Stomach (tissue), 4 donors: Measurements from ENCODE around the gene BRD7.

Source experiments
- CTCF ChIP-seq, 7 experiments: fragments of 450-650 bp in 4 of 7; fragments of 200-600 bp in 3 of 7; sonication (generic) in 3 of 7; IDR thresholded peaks; one replicate each; pipeline ENCODE4 v1.5.1; 2016 to 2019; ENCODE audit warnings: antibody characterized with exemption in 7 of 7, control low read depth in 2 of 7, mild to moderate bottlenecking in 1 of 7
- POLR2A ChIP-seq, 4 donors: fragments of 450-650 bp; IDR thresholded peaks; one replicate each; pipeline ENCODE4 v1.6.1; 2016; ENCODE audit warnings: antibody characterized with exemption in 4 of 4, control low read depth in 2 of 4, mild to moderate bottlenecking in 1 of 4, moderate library complexity in 1 of 4
- POLR2AphosphoS5 ChIP-seq, 3 donors: sonication (generic); formaldehyde crosslinking; IDR thresholded peaks; one replicate each; pipeline ENCODE4 v1.6.1; 2016; ENCODE audit warnings: antibody characterized with exemption in 3 of 3

- TF ChIP-seq POLR2AphosphoS5 (IDR thresholded peaks at IDR 0.05): no peak
- no peak for TF ChIP-seq POLR2A (IDR thresholded peaks at IDR 0.05)
- TF ChIP-seq CTCF (IDR thresholded peaks at IDR 0.05): no peak
These were observed 75.6 kb downstream of the BRD7 start for GRCh38 chr16:50293041-50293783.
